PFSK-1 (cell line): ENCODE measurements around the gene MAN1C1.

Experiments
- POLR2AphosphoS5 ChIP-seq: IDR thresholded peaks from 2 replicates; pipeline ENCODE4 v1.6.1; 2012; ENCODE audit warnings: low read depth, mild to moderate bottlenecking, control low read depth, low read length, moderate library complexity
- TF ChIP-seq, protein P1 (sequence below), 2 experiments: IDR thresholded peaks; 2 replicates each; pipeline versions ENCODE4 v1.6.1 to v1.8.0; 2011 to 2012; ENCODE audit warnings: low read depth in 2 of 2, low read length in 2 of 2, control low read depth in 1 of 2, inconsistent platforms in 1 of 2, mild to moderate bottlenecking in 1 of 2, moderate library complexity in 1 of 2; ENCODE audit not compliant: insufficient read depth in 1 of 2

DNA sequence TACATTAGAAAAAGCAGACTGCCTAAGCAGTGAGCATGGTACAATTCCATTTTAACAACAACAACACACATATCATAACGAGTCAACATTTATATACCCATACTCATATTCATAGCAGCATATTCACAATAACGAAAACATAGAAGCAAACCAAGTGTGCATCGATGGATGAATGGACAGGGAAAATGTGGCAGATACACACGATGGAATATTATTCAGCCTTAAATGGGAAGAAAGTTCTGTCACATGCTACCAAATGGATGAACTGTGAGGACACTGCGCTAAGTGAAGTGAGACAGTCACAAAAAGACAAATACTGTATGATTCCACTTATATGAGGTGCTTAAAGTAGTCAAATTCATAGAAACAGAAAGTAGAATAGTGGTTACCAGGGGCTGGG lies 9.5 kb upstream of the MAN1C1 start:
- TF ChIP-seq POLR2AphosphoS5 = no peak
- TF ChIP-seq, protein P1, sequence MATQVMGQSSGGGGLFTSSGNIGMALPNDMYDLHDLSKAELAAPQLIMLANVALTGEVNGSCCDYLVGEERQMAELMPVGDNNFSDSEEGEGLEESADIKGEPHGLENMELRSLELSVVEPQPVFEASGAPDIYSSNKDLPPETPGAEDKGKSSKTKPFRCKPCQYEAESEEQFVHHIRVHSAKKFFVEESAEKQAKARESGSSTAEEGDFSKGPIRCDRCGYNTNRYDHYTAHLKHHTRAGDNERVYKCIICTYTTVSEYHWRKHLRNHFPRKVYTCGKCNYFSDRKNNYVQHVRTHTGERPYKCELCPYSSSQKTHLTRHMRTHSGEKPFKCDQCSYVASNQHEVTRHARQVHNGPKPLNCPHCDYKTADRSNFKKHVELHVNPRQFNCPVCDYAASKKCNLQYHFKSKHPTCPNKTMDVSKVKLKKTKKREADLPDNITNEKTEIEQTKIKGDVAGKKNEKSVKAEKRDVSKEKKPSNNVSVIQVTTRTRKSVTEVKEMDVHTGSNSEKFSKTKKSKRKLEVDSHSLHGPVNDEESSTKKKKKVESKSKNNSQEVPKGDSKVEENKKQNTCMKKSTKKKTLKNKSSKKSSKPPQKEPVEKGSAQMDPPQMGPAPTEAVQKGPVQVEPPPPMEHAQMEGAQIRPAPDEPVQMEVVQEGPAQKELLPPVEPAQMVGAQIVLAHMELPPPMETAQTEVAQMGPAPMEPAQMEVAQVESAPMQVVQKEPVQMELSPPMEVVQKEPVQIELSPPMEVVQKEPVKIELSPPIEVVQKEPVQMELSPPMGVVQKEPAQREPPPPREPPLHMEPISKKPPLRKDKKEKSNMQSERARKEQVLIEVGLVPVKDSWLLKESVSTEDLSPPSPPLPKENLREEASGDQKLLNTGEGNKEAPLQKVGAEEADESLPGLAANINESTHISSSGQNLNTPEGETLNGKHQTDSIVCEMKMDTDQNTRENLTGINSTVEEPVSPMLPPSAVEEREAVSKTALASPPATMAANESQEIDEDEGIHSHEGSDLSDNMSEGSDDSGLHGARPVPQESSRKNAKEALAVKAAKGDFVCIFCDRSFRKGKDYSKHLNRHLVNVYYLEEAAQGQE (IDR thresholded peaks at IDR 0.05; ENCODE audit: insufficient read depth in 1 of 2, low read depth in 2 of 2, low read length in 2 of 2) = no peak
